ENCODE measurements around the gene ESR2. TPM values are rescaled to one million over a fixed set of nuclear protein-coding genes. Genes with fewer than 3 reads are reported as not detected.

Gene ESR2
- under 1 TPM; 0.31 to 0.43 TPM for total RNA-seq

DNA sequence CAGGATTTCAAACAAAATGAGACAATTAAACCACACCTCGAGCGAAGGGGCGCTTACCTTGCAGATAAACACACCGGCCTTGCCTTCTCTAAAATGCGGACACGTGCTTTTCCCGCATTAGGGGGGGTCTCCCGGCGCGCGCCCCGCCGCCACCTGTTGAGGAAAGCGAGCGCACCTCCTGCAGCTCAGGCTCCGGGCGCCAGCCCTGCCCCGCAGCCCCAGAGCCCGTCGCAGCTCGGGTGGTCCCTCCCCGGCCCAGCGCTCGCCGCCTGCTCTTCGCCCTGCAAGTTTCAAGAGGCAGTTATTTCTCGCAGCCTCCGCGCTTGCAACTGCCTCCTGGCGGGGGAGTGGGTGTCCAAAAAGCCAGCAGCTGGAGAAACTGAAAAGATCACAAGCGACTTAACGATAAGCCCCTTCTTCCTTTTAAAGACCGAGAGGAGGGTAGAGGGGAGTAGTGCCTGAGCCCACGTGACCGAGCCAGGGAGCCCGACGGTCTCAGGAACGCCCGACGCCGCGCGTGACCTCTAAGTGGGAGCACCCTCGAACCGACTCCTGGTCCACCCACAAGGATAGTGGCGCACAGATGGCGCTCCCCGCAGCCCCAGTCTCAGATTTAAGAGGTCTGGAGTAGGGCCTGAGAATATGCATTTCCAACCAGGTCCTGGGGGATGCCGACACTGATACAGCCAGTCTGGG, at the start of gene ESR2:
ESR2 (minus strand) TSS at position 396 of the 696 bp plus-strand sequence. CDS start 11,386 bp downstream, outside the sequence.
- H3K4me1 Mint-ChIP-seq (ENCODE audit: low read depth), result peaks cover 30% of the 10 kb centered on the region
- intact Hi-C loops (cut with micrococcal nuclease), result loop anchor here (2.0 to 10.0 kb wide), 4 partner anchors 119 to 495 kb away; no protein-coding TSS in a partner anchor
- TF ChIP-seq, protein P1, sequence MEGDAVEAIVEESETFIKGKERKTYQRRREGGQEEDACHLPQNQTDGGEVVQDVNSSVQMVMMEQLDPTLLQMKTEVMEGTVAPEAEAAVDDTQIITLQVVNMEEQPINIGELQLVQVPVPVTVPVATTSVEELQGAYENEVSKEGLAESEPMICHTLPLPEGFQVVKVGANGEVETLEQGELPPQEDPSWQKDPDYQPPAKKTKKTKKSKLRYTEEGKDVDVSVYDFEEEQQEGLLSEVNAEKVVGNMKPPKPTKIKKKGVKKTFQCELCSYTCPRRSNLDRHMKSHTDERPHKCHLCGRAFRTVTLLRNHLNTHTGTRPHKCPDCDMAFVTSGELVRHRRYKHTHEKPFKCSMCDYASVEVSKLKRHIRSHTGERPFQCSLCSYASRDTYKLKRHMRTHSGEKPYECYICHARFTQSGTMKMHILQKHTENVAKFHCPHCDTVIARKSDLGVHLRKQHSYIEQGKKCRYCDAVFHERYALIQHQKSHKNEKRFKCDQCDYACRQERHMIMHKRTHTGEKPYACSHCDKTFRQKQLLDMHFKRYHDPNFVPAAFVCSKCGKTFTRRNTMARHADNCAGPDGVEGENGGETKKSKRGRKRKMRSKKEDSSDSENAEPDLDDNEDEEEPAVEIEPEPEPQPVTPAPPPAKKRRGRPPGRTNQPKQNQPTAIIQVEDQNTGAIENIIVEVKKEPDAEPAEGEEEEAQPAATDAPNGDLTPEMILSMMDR (IDR thresholded peaks at IDR 0.05), result no peak
- peak within 1 kb of the TSS; percentile 46 for H3K27ac Mint-ChIP-seq
- ChIA-PET POLR2A (no interaction called here), CTCF (interaction anchor here (0.6 to 3.7 kb wide), 34 partner anchors 10 to 652 kb away, joined by 3 to 39 read pairs (median 4); no protein-coding TSS in a partner anchor)
- DNase-seq (peak; percentile 42), ATAC-seq (peak; percentile 11)
- no peaks in the 10 kb centered on the region for H3K9me3 Mint-ChIP-seq
- no peaks in the 10 kb centered on the region for H3K36me3 Mint-ChIP-seq (ENCODE audit: low read depth)
- peak within 1 kb of the TSS; percentile 71 for H3K4me3 Mint-ChIP-seq
- peaks cover 21% of the 10 kb centered on the region for H3K27me3 Mint-ChIP-seq

DNA sequence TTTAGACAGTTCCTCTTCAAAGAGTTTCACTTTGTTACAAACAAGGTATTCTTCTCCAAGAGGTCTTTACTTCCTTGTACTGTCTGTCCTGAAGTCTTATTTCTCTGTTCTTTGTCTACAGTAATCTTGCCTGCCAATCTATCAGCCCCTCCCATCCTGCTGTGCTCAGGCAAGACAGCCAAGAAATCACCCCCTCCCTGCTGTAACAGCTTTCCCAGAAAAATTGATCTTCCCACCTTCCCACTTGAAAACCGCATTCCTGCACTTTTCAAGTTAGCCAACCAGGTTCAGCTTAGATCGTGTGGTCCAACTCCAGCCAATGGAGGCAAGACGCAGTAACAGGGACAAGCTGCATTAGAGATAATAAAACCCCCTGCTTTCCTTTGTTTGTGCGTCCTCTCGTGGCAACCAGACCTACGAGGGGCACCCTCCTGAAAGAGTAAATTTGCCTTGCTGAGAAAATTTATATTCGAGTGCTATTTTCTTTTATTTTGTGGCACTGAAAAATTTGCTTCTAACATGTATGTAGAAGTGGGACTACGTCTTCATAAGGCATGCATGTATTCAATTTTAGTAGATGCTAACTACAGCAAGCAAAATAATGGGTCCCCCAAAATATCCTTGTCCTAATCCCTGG, 46.5 kb upstream of the ESR2 start:
- ChIA-PET POLR2A (interaction anchor here (1.1 kb wide), 1 partner anchor 9 kb away, joined by 3 read pairs; no protein-coding TSS in a partner anchor), CTCF (interaction anchor here (1.1 to 1.7 kb wide), 2 partner anchors 10 to 170 kb away, joined by 3 to 6 read pairs; no protein-coding TSS in a partner anchor)
- TF ChIP-seq, protein P1 (IDR thresholded peaks at IDR 0.05), result no peak
- peaks cover 9% of the 10 kb centered on the region for H3K36me3 Mint-ChIP-seq (ENCODE audit: low read depth)
- ATAC-seq (no peak), DNase-seq (no peak)
- H3K4me1 Mint-ChIP-seq (ENCODE audit: low read depth), result peaks cover 17% of the 10 kb centered on the region
- no peaks in the 10 kb centered on the region for H3K27me3 Mint-ChIP-seq
- no peak overlapping the region for H3K27ac Mint-ChIP-seq
- peaks cover 13% of the 10 kb centered on the region for H3K9me3 Mint-ChIP-seq
- H3K4me3 Mint-ChIP-seq, result no peak overlapping the region
- intact Hi-C loops (cut with micrococcal nuclease), result loop anchor here (5.0 to 10.0 kb wide), 2 partner anchors 134 to 297 kb away; no protein-coding TSS in a partner anchor

DNA sequence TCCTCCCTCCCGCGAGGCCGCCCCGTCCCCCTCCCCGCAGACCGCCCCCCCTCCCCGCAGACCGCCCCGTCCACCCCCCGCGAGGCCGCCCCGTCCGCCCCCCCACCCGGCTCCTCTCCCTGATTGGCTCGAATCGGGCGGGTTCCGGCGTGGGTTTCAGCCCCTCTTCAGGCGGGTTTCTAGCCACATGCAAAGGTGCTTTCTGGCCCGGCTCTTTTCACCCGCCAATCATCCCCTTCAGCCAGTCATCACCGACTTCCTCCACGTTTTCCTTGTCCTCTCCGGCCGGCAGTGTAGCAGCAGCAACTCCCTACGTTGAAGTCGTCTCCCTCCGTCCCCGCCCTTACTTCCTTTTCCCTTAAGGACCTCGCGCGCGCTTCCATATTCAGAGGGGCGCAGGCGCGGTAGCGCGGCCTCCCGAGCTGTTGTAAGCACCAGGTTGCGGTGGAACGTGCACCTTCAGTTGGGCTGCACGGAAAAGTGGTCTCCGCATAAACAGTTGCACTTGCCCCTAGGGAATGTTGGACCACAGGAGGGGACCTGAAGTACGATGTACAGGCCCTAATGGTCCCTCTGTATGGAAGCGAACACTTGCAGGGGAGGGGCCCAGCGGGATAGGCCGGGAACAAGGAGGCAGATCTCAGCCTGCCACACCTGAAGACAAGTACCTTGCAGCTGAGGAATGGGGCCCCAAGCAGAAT, 44.6 kb upstream of the ESR2 start:
- CTCF ChIA-PET, result interaction anchor here (0.5 to 2.5 kb wide), 5 partner anchors 44 to 537 kb away, joined by 3 to 10 read pairs (median 3); partner anchors contain the start of gene ESR2
- ATAC-seq (peak; percentile 87), DNase-seq (peak; percentile 94)
- peak overlapping the region; percentile 96 for H3K4me3 Mint-ChIP-seq
- H3K4me1 Mint-ChIP-seq (ENCODE audit: low read depth), result peaks cover 19% of the 10 kb centered on the region
- TF ChIP-seq, protein P1 (IDR thresholded peaks at IDR 0.05), result no peak
- peaks cover 13% of the 10 kb centered on the region for H3K9me3 Mint-ChIP-seq
- H3K27ac Mint-ChIP-seq, result peak overlapping the region; percentile 96
- peaks cover 9% of the 10 kb centered on the region for H3K36me3 Mint-ChIP-seq (ENCODE audit: low read depth)
- H3K27me3 Mint-ChIP-seq, result no peaks in the 10 kb centered on the region
- intact Hi-C loops (cut with micrococcal nuclease), result no loop called here
- POLR2A ChIA-PET, result interaction anchor here (0.5 to 2.9 kb wide), 6 partner anchors 49 to 207 kb away, joined by 3 to 34 read pairs (median 4); partner anchors contain the start of gene MTHFD1

DNA sequence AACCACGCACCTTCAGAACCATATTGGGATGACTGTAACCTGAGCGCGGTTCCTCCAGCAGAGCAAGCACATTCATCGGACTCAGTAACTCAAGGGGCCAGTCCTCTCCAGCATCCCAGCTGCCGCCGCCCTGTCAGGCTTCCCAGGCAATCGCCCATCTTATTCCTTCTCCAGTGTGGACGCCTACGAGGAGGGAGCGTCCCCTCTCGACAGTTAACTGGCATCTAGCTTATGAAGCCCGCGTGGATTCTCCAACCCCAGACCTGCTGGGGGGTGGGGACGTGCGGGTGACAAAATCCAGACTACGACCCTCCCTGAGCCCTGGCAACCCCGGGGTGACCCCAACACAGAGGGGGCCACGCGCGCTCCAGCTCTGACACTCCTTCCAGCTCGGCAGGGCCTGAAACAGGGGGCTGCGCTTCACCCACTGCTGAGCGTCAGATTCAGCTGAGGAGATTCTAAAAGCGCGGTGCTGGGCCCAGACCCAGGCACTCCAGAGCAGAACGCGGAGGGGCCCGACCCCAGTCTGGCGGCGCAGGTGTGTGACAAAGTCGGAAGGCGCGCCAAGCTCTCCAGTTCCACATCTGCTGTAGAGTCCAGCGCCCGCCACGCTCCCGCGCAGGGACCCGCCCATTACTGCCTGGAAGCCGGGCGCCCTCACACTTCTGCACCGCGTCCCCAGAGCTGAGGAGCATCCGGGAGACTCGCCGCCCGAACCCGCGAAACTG, 43.9 kb upstream of the ESR2 start:
- POLR2A ChIA-PET, result interaction anchor here (0.5 to 2.9 kb wide), 9 partner anchors 15 to 621 kb away, joined by 3 to 34 read pairs (median 4); partner anchors contain the start of genes MTHFD1 and PLEKHG3

More for the DNA sequence above, 43.9 kb upstream of the ESR2 start:
- H3K36me3 Mint-ChIP-seq (ENCODE audit: low read depth), result peaks cover 9% of the 10 kb centered on the region
- no peaks in the 10 kb centered on the region for H3K27me3 Mint-ChIP-seq
- CTCF ChIA-PET, result interaction anchor here (0.5 to 2.5 kb wide), 9 partner anchors 35 to 537 kb away, joined by 3 to 10 read pairs (median 3); partner anchors contain the start of gene ESR2
- TF ChIP-seq, protein P1 (IDR thresholded peaks at IDR 0.05), result no peak
- peaks cover 19% of the 10 kb centered on the region for H3K4me1 Mint-ChIP-seq (ENCODE audit: low read depth)
- intact Hi-C loops (cut with micrococcal nuclease), result no loop called here
- H3K9me3 Mint-ChIP-seq, result peaks cover 13% of the 10 kb centered on the region
- peak overlapping the region; percentile 96 for H3K27ac Mint-ChIP-seq
- peak overlapping the region; percentile 96 for H3K4me3 Mint-ChIP-seq
- DNase-seq (peak; percentile 83), ATAC-seq (peak; percentile 78)
